PC-9 (cell line): Measurements from ENCODE around the gene KCNJ6. TPM values are rescaled to one million over a fixed set of nuclear protein-coding genes. Genes with fewer than 3 reads are reported as not detected.

Source experiments
- BruUV-seq: library from RNA; stranded (reverse); fragments of 400-500 nt; replicated peaks from 2 replicates; lab custom pipeline; 2021; lab: Mats Ljungman, UMichigan
- CTCF ChIA-PET: fragments of 300-600 bp; sonication (Branson Sonifier 250); formaldehyde crosslinking; loops from one replicate; lab custom pipeline; 2022; ENCODE audit warnings: antibody characterized with exemption; lab: Charles Lee
- POLR2A ChIA-PET: fragments of 300-600 bp; sonication (Branson Sonifier 250); formaldehyde crosslinking; loops from one replicate; lab custom pipeline; 2022; ENCODE audit warnings: antibody characterized with exemption; ENCODE audit not compliant: unreplicated experiment; lab: Charles Lee
- DNase-seq, 2 experiments: peaks; one replicate each; pipeline versions ENCODE4 v3.0.0 to v3.0.0-alpha.2; 2015 to 2022; ENCODE audit warnings: mixed read lengths in 1 of 2
- H2AFZ ChIP-seq: fragments of 200-600 bp; sonication (generic); 2 replicates; pipeline ENCODE4 v1.8.1; 2017; ENCODE audit warnings: antibody characterized with exemption
- H3F3A ChIP-seq: fragments of 200-600 bp; sonication (generic); 2 replicates; pipeline ENCODE4 v1.8.1; 2017; ENCODE audit warnings: antibody characterized with exemption, mild to moderate bottlenecking, low read depth; ENCODE audit not compliant: insufficient read depth
- H3K27ac ChIP-seq: fragments of 200-600 bp; sonication (generic); 2 replicates; pipeline ENCODE4 v1.6.1; 2016; ENCODE audit warnings: mixed run types
- H3K27me3 ChIP-seq: fragments of 200-600 bp; sonication (generic); 2 replicates; pipeline ENCODE4 v1.6.1; 2016; ENCODE audit warnings: low read depth, mixed run types; ENCODE audit not compliant: insufficient read depth
- H3K36me3 ChIP-seq: fragments of 200-600 bp; sonication (generic); 2 replicates; pipeline ENCODE4 v1.6.1; 2016; ENCODE audit warnings: low read depth, mixed run types
- H3K4me1 ChIP-seq: fragments of 200-600 bp; sonication (generic); replicated peaks from 2 replicates; pipeline ENCODE4 v1.6.1; 2016; ENCODE audit warnings: mixed run types; ENCODE audit not compliant: insufficient read depth
- H3K4me2 ChIP-seq: fragments of 200-600 bp; sonication (generic); 2 replicates; pipeline ENCODE4 v1.6.1; 2017; ENCODE audit warnings: mixed run types
- H3K4me3 ChIP-seq: fragments of 200-600 bp; sonication (generic); 2 replicates; pipeline ENCODE4 v1.6.1; 2016; ENCODE audit warnings: mixed run types
- H3K79me2 ChIP-seq: fragments of 200-600 bp; sonication (generic); 2 replicates; pipeline ENCODE4 v1.6.1; 2017; ENCODE audit warnings: low read depth, mixed run types
- H3K9me2 ChIP-seq: fragments of 200-600 bp; sonication (generic); 2 replicates; pipeline ENCODE4 v1.8.1; 2017; ENCODE audit warnings: mild to moderate bottlenecking; ENCODE audit not compliant: insufficient read depth
- H3K9me3 ChIP-seq: fragments of 200-600 bp; sonication (generic); 2 replicates; pipeline ENCODE4 v1.8.1; 2016; ENCODE audit warnings: low read depth; ENCODE audit not compliant: insufficient read depth
- H4K20me1 ChIP-seq: fragments of 200-600 bp; sonication (generic); 2 replicates; pipeline ENCODE4 v1.8.1; 2017; ENCODE audit not compliant: insufficient read depth
- EZH2 ChIP-seq: fragments of 200-600 bp; sonication (generic); IDR thresholded peaks from 2 replicates; pipeline ENCODE4 v1.8.0; 2017; ENCODE audit warnings: antibody characterized with exemption, low read depth
- intact Hi-C: fragments of 100-400 bp; cut with micrococcal nuclease; formaldehyde crosslinking; loops from one replicate; pipeline ENCODE4 v1.10.0; 2022; ENCODE audit not compliant: unreplicated experiment
- total RNA-seq: library from RNA; stranded (reverse); gene quantifications from 2 replicates; pipeline ENCODE4 v1.2.3, GENCODE V29; 2021
- TF ChIP-seq, protein P1 (sequence below): fragments of 200-600 bp; sonication (generic); conservative IDR thresholded peaks from 2 replicates; pipeline ENCODE4 v1.6.1; 2017; ENCODE audit warnings: mixed run types, antibody characterized with exemption, mild to moderate bottlenecking, moderate library complexity

KCNJ6 gene
- total RNA-seq, 1 experiment from 2014 or later = not detected

DNA sequence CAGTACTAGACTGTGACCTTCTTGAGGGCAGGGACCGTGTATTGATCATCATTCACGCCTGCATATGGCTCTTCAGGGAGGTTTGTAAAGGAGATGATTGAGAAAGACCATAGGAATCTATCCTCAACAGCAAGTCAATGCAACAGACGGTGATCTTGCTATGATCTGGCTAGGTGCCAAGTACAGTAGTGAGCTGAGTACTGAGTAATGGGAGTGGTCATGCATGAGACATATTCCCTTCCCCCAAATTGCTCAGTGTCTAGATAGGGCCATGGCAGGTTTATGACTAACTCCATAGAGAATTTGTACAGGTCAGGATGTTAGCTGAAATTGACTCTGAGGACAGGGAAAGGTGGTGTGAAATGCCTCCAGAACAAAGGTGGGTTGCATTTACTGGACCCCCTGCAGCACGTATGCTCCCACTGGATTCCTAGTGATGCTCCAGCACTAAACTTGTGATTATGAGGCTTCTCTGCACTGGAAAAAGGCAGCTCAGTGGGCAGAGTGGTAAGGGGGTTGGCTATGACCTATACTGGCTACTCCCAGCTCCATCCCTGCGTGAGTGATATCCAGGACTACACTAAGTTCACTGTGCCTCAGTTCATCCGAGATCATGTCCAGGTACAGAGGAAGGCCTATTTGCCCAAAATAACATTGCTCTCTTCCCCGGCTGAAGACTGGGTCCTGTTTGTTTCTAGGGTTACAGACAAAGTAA, 37.2 kb downstream of the KCNJ6 start:
- DNase-seq = no peak
- intact Hi-C loops = no loop called here
- no peaks in the 10 kb centered on the region for H3K4me1 ChIP-seq
- no peaks in the 10 kb centered on the region for H3F3A ChIP-seq
- H3K4me3 ChIP-seq = no peak overlapping the region
- H3K9me2 ChIP-seq = no peaks in the 10 kb centered on the region
- no peaks in the 10 kb centered on the region; the same call in 1 of the 2 replicates for H3K27me3 ChIP-seq
- H3K9me3 ChIP-seq = no peaks in the 10 kb centered on the region
- BruUV-seq = no TSS peak
- no peaks in the 10 kb centered on the region for H3K36me3 ChIP-seq
- TF ChIP-seq, protein P1, sequence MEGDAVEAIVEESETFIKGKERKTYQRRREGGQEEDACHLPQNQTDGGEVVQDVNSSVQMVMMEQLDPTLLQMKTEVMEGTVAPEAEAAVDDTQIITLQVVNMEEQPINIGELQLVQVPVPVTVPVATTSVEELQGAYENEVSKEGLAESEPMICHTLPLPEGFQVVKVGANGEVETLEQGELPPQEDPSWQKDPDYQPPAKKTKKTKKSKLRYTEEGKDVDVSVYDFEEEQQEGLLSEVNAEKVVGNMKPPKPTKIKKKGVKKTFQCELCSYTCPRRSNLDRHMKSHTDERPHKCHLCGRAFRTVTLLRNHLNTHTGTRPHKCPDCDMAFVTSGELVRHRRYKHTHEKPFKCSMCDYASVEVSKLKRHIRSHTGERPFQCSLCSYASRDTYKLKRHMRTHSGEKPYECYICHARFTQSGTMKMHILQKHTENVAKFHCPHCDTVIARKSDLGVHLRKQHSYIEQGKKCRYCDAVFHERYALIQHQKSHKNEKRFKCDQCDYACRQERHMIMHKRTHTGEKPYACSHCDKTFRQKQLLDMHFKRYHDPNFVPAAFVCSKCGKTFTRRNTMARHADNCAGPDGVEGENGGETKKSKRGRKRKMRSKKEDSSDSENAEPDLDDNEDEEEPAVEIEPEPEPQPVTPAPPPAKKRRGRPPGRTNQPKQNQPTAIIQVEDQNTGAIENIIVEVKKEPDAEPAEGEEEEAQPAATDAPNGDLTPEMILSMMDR = no peak
- TF ChIP-seq EZH2 = no peak
- no peak overlapping the region for H3K4me2 ChIP-seq
- ChIA-PET CTCF (no interaction called here), POLR2A (no interaction called here)
- H3K79me2 ChIP-seq = no peaks in the 10 kb centered on the region
- no peak overlapping the region for H2AFZ ChIP-seq
- H3K27ac ChIP-seq = no peak overlapping the region
- H4K20me1 ChIP-seq = no peaks in the 10 kb centered on the region

DNA sequence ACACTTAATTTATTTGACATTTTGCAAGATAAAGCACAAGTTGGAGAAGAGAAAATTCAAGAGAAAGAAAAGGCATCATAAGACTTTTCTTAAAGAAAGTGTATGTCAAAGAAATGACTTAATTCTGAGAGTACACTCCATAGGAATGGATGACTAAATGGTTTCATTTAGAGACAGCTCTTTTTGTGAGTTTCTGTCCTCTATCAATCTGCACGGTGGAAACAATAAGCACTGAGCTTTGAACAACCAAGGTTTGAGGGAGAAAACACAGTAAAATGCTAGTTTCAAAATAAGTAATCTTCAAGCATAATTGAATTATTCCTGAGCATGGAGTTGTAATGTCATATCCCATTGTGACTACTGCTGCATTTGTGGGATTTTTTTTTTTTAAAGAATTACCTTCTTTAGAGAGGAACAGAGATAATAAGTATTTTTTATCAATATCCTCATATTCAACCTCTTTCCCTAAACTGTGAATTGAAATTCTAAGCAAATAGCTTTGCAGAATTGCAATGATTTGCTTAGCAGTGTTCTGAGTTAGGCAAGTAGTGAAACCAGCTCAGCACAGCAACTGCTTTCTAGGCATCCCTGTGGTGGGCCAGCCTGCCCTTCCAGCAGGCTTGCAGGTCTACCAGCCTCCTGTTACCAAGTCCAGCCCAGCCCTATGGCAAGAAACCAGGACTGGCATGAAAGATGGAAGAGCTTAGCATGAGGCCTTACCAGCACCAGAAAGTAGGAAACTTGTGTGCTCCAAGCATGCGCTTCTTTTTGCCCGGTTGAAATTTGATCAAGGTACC, 38.2 kb downstream of the KCNJ6 start:
- Histone ChIP-seq H3F3A (no peaks in the 10 kb centered on the region), H3K9me3 (no peaks in the 10 kb centered on the region), H3K4me2 (no peak overlapping the region), H3K9me2 (no peaks in the 10 kb centered on the region), H2AFZ (no peak overlapping the region), H4K20me1 (no peaks in the 10 kb centered on the region), H3K79me2 (no peaks in the 10 kb centered on the region), H3K4me3 (no peak overlapping the region), H3K27ac (no peak overlapping the region), H3K4me1 (no peaks in the 10 kb centered on the region), H3K27me3 (no peaks in the 10 kb centered on the region; the same call in none of the 2 replicates), H3K36me3 (no peaks in the 10 kb centered on the region)
- intact Hi-C loops = no loop called here
- POLR2A ChIA-PET = no interaction called here
- no TSS peak for BruUV-seq
- TF ChIP-seq EZH2 = no peak
- TF ChIP-seq, protein P1 = no peak
- no peak for DNase-seq
- CTCF ChIA-PET = no interaction called here

- POLR2A ChIA-PET = no interaction called here
These were observed 39.1 kb downstream of the KCNJ6 start for GRCh38 chr21:37877171-37877570.

More at GRCh38 chr21:37877171-37877570, 39.1 kb downstream of the KCNJ6 start:
- BruUV-seq = no TSS peak
- no peak overlapping the region for H2AFZ ChIP-seq
- intact Hi-C loops = no loop called here
- H3K4me2 ChIP-seq = no peak overlapping the region
- no peak overlapping the region for H3K27ac ChIP-seq
- H3K4me3 ChIP-seq = no peak overlapping the region
- no peaks in the 10 kb centered on the region for H3K4me1 ChIP-seq
- H3K79me2 ChIP-seq = no peaks in the 10 kb centered on the region
- no peaks in the 10 kb centered on the region for H3K9me2 ChIP-seq
- DNase-seq = no peak
- no peaks in the 10 kb centered on the region; the same call in none of the 2 replicates for H3K27me3 ChIP-seq
- no peaks in the 10 kb centered on the region for H3K36me3 ChIP-seq
- H4K20me1 ChIP-seq = no peaks in the 10 kb centered on the region
- H3F3A ChIP-seq = no peaks in the 10 kb centered on the region
- CTCF ChIA-PET = no interaction called here
- no peaks in the 10 kb centered on the region for H3K9me3 ChIP-seq
- no peak for TF ChIP-seq EZH2
- TF ChIP-seq, protein P1 = no peak
